GM23248 (cell line): ENCODE results near the gene KRT80. TPM values are rescaled to one million over a fixed set of nuclear protein-coding genes. Genes with fewer than 3 reads are reported as not detected.

Experiments
- DNase-seq: peaks from one replicate; pipeline ENCODE4 v3.0.0-alpha.2; 2015
- H2AFZ ChIP-seq: fragments of 200-600 bp; sonication (generic); 2 replicates; pipeline ENCODE4 v1.6.1; 2016; ENCODE audit warnings: antibody characterized with exemption
- H3F3A ChIP-seq: fragments of 200-600 bp; sonication (generic); 2 replicates; pipeline ENCODE4 v1.6.1; 2016; ENCODE audit warnings: mild to moderate bottlenecking, antibody characterized with exemption, mixed run types; ENCODE audit not compliant: insufficient read depth
- H3K27ac ChIP-seq: fragments of 200-600 bp; sonication (generic); 2 replicates; pipeline ENCODE4 v1.5.1; 2016; ENCODE audit warnings: mild to moderate bottlenecking
- H3K27me3 ChIP-seq: fragments of 200-600 bp; sonication (generic); replicated peaks from 2 replicates; pipeline ENCODE4 v1.6.1; 2016; ENCODE audit warnings: mild to moderate bottlenecking; ENCODE audit not compliant: insufficient read depth
- H3K36me3 ChIP-seq: fragments of 200-600 bp; sonication (generic); 2 replicates; pipeline ENCODE4 v1.6.1; 2016; ENCODE audit warnings: low read depth, mild to moderate bottlenecking
- H3K4me1 ChIP-seq: fragments of 200-600 bp; sonication (generic); 2 replicates; pipeline ENCODE4 v1.6.1; 2016; ENCODE audit warnings: mild to moderate bottlenecking; ENCODE audit not compliant: insufficient read depth
- H3K4me2 ChIP-seq: fragments of 200-600 bp; sonication (generic); one replicate; pipeline ENCODE4 v1.6.1; 2016; ENCODE audit warnings: mild to moderate bottlenecking; ENCODE audit not compliant: unreplicated experiment
- H3K4me3 ChIP-seq: fragments of 200-600 bp; sonication (generic); 2 replicates; pipeline ENCODE4 v1.5.1; 2016; ENCODE audit warnings: mild to moderate bottlenecking
- H3K79me2 ChIP-seq: fragments of 200-600 bp; sonication (generic); 2 replicates; pipeline ENCODE4 v1.6.1; 2016; ENCODE audit warnings: mild to moderate bottlenecking; ENCODE audit not compliant: insufficient read depth
- H3K9ac ChIP-seq: fragments of 200-600 bp; sonication (generic); 2 replicates; pipeline ENCODE4 v1.6.1; 2016; ENCODE audit warnings: mild to moderate bottlenecking
- H3K9me2 ChIP-seq: fragments of 200-600 bp; sonication (generic); 2 replicates; pipeline ENCODE4 v1.6.1; 2016; ENCODE audit warnings: mixed run types, mild to moderate bottlenecking, moderate library complexity; ENCODE audit not compliant: insufficient read depth
- H3K9me3 ChIP-seq: fragments of 200-600 bp; sonication (generic); one replicate; pipeline ENCODE4 v1.6.1; 2017; ENCODE audit warnings: low read depth
- H4K20me1 ChIP-seq: fragments of 200-600 bp; sonication (generic); 2 replicates; pipeline ENCODE4 v1.6.0; 2016; ENCODE audit not compliant: insufficient read depth
- EZH2 ChIP-seq: fragments of 200-600 bp; sonication (generic); IDR thresholded peaks from 2 replicates; pipeline ENCODE4 v1.6.1; 2018; ENCODE audit warnings: antibody characterized with exemption, mild to moderate bottlenecking; ENCODE audit not compliant: insufficient read depth, poor library complexity, severe bottlenecking
- EZH2phosphoT487 ChIP-seq: fragments of 200-600 bp; sonication (generic); IDR thresholded peaks from 2 replicates; pipeline ENCODE4 v1.6.1; 2018; ENCODE audit warnings: antibody characterized with exemption, moderate library complexity, mild to moderate bottlenecking, low read depth; ENCODE audit not compliant: insufficient read depth
- WGBS, 2 experiments: methylation state at CpG; one replicate each; pipeline ENCODE4 v1.1.6; 2015 to 2017; ENCODE audit warnings: low lambda C conversion rate in 2 of 2, low coverage in 1 of 2; ENCODE audit errors: missing lambda C conversion rate in 2 of 2; 5-methylcytosine and 5-hydroxymethylcytosine counted together
- in situ Hi-C: fragments of 300-500 bp; cut with MboI; formaldehyde crosslinking; loops from 2 replicates; pipeline ENCODE4 v1.15.0; 2020
- polyA plus RNA-seq: library from polyadenylated mRNA; unstranded; fragments of >200 nt; fragmentation: Nextera tagmentation; extraction: Ambion mirVana; gene quantifications from 2 replicates; pipeline ENCODE4 v1.2.1, GENCODE V29; 2016
- total RNA-seq: library from RNA; depleted of rRNA; stranded (reverse); fragments of >200 nt; shearing (Covaris generic); gene quantifications from 2 replicates; pipeline ENCODE4 v1.2.3, GENCODE V29; 2014

Gene KRT80
- total and polyA plus RNA-seq, 2 experiments from 2014 or later: 0.65 to 1.3 TPM

GRCh38 chr12:52180971-52181628 is 10.7 kb downstream of the KRT80 start:
- Histone ChIP-seq H3K4me3 (no peak overlapping the region), H3K9ac (no peak overlapping the region), H3K27ac (0 out of 2 replicates have a peak overlapping the region, but pooled peaks have one; percentile 1), H3K79me2 (no peaks in the 10 kb centered on the region), H3K27me3 (no peaks in the 10 kb centered on the region), H3K36me3 (no peaks in the 10 kb centered on the region), H3K9me2 (no peaks in the 10 kb centered on the region), H3F3A (peaks cover 1% of the 10 kb centered on the region; the same call in 1 of the 2 replicates), H3K9me3 (no peaks in the 10 kb centered on the region), H4K20me1 (no peaks in the 10 kb centered on the region), H2AFZ (no peak overlapping the region), H3K4me1 (peaks cover 19% of the 10 kb centered on the region), H3K4me2 (no peak overlapping the region)
- in situ Hi-C loops: no loop called here
- DNase-seq: no peak
- TF ChIP-seq EZH2phosphoT487 (no peak), EZH2 (no peak)
- WGBS, 2 experiments: 75 to 77% methylated on average over 6 of the region's 6 CpGs

GRCh38 chr12:52179396-52179973 is 12.3 kb downstream of the KRT80 start:
- in situ Hi-C loops: no loop called here
- H3K27me3 ChIP-seq: no peaks in the 10 kb centered on the region
- no peaks in the 10 kb centered on the region for H3K79me2 ChIP-seq
- DNase-seq: no peak
- no peaks in the 10 kb centered on the region for H3F3A ChIP-seq
- H3K27ac ChIP-seq: no peak overlapping the region
- no peak overlapping the region for H3K4me2 ChIP-seq
- H4K20me1 ChIP-seq: no peaks in the 10 kb centered on the region
- WGBS, 2 experiments: 84 to 88% methylated on average over 6 of the region's 6 CpGs
- H3K9me3 ChIP-seq: no peaks in the 10 kb centered on the region
- TF ChIP-seq EZH2 (no peak), EZH2phosphoT487 (no peak)
- H3K4me3 ChIP-seq: no peak overlapping the region
- no peaks in the 10 kb centered on the region for H3K9me2 ChIP-seq
- H3K4me1 ChIP-seq: peaks cover 14% of the 10 kb centered on the region; the same call in 1 of the 2 replicates
- H3K9ac ChIP-seq: no peak overlapping the region
- H2AFZ ChIP-seq: no peak overlapping the region
- no peaks in the 10 kb centered on the region for H3K36me3 ChIP-seq

GRCh38 chr12:52178984-52179383 is 12.8 kb downstream of the KRT80 start:
- Histone ChIP-seq H3K4me3 (no peak overlapping the region), H3K27ac (no peak overlapping the region), H3K4me2 (no peak overlapping the region), H3K79me2 (no peaks in the 10 kb centered on the region), H3K9me3 (no peaks in the 10 kb centered on the region), H4K20me1 (no peaks in the 10 kb centered on the region), H3F3A (no peaks in the 10 kb centered on the region), H3K4me1 (peaks cover 14% of the 10 kb centered on the region; the same call in 1 of the 2 replicates), H3K36me3 (no peaks in the 10 kb centered on the region), H2AFZ (no peak overlapping the region), H3K9me2 (no peaks in the 10 kb centered on the region), H3K9ac (no peak overlapping the region), H3K27me3 (no peaks in the 10 kb centered on the region)
- 51 to 61% methylated on average over 2 of the region's 2 CpGs for WGBS, 2 experiments
- in situ Hi-C loops: no loop called here
- peak; percentile 68 for DNase-seq
- TF ChIP-seq EZH2phosphoT487 (no peak), EZH2 (no peak)

GRCh38 chr12:52178443-52178842 is 13.4 kb downstream of the KRT80 start:
- no peaks in the 10 kb centered on the region for H3F3A ChIP-seq
- no peaks in the 10 kb centered on the region for H3K36me3 ChIP-seq
- in situ Hi-C loops: no loop called here
- no peak overlapping the region for H3K4me2 ChIP-seq
- 83 to 86% methylated on average over 7 of the region's 7 CpGs for WGBS, 2 experiments
- H3K9me3 ChIP-seq: no peaks in the 10 kb centered on the region
- no peaks in the 10 kb centered on the region for H3K9me2 ChIP-seq
- H3K27me3 ChIP-seq: no peaks in the 10 kb centered on the region
- no peak overlapping the region for H2AFZ ChIP-seq
- H3K4me3 ChIP-seq: no peak overlapping the region
- no peak for DNase-seq
- H3K27ac ChIP-seq: no peak overlapping the region
- no peak overlapping the region for H3K9ac ChIP-seq
- H3K79me2 ChIP-seq: no peaks in the 10 kb centered on the region
- H4K20me1 ChIP-seq: no peaks in the 10 kb centered on the region
- no peak for TF ChIP-seq EZH2phosphoT487
- no peak for TF ChIP-seq EZH2
- H3K4me1 ChIP-seq: peaks cover 13% of the 10 kb centered on the region; the same call in 1 of the 2 replicates
